Activated T-cell treated with anti-CD3 and anti-CD28 coated beads, Interleukin-2, amount 50 U/mL, for 72 hours (primary cell): ENCODE measurements around the gene TMEM123. TPM values are rescaled to one million over a fixed set of nuclear protein-coding genes. Genes with fewer than 3 reads are reported as not detected.
A peak's percentile ranks its signal among the peaks of the same experiment; 100 is the strongest.

Experiments
- ATAC-seq, 2 donors: fragments of 150-1000 bp; cut with Tn5 transposase; replicated peaks in 1 of 2; 2 replicates each; pipeline ENCODE4 v1.10.0; 2021; ENCODE audit warnings: moderate library complexity in 2 of 2, mild to moderate bottlenecking in 1 of 2
- DNase-seq, 2 donors: peaks; one replicate each; pipeline ENCODE4 v3.0.0; 2021 to 2022; ENCODE audit warnings: mixed read lengths in 1 of 2
- H3K27ac Mint-ChIP-seq: one replicate; pipeline ENCODE4 v1.8.0; 2022; ENCODE audit warnings: mild to moderate bottlenecking, moderate library complexity, mixed read lengths
- H3K27me3 Mint-ChIP-seq: one replicate; pipeline ENCODE4 v1.8.0; 2022; ENCODE audit warnings: low read depth, mixed read lengths
- H3K36me3 Mint-ChIP-seq, 2 donors: one replicate each; pipeline ENCODE4 v1.8.0; 2022; ENCODE audit warnings: mixed read lengths in 2 of 2, mild to moderate bottlenecking in 1 of 2; ENCODE audit not compliant: insufficient read depth in 2 of 2
- H3K4me1 Mint-ChIP-seq: one replicate; pipeline ENCODE4 v1.8.0; 2022; ENCODE audit warnings: low read depth, mixed read lengths
- H3K4me3 Mint-ChIP-seq, 2 donors: one replicate each; pipeline ENCODE4 v1.8.0; 2022; ENCODE audit warnings: mild to moderate bottlenecking in 2 of 2, mixed read lengths in 2 of 2, moderate library complexity in 2 of 2
- H3K9me3 Mint-ChIP-seq, 2 donors: one replicate each; pipeline ENCODE4 v1.8.0; 2022; ENCODE audit warnings: mixed read lengths in 2 of 2
- total RNA-seq, 2 donors: library from RNA; stranded (reverse); gene quantifications; one replicate each; pipeline ENCODE4 v1.2.3, GENCODE V29; 2022

The TMEM123 gene, protein sequence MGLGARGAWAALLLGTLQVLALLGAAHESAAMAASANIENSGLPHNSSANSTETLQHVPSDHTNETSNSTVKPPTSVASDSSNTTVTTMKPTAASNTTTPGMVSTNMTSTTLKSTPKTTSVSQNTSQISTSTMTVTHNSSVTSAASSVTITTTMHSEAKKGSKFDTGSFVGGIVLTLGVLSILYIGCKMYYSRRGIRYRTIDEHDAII
- 100 to 1,000 TPM; 279 to 347 TPM for total RNA-seq

DNA sequence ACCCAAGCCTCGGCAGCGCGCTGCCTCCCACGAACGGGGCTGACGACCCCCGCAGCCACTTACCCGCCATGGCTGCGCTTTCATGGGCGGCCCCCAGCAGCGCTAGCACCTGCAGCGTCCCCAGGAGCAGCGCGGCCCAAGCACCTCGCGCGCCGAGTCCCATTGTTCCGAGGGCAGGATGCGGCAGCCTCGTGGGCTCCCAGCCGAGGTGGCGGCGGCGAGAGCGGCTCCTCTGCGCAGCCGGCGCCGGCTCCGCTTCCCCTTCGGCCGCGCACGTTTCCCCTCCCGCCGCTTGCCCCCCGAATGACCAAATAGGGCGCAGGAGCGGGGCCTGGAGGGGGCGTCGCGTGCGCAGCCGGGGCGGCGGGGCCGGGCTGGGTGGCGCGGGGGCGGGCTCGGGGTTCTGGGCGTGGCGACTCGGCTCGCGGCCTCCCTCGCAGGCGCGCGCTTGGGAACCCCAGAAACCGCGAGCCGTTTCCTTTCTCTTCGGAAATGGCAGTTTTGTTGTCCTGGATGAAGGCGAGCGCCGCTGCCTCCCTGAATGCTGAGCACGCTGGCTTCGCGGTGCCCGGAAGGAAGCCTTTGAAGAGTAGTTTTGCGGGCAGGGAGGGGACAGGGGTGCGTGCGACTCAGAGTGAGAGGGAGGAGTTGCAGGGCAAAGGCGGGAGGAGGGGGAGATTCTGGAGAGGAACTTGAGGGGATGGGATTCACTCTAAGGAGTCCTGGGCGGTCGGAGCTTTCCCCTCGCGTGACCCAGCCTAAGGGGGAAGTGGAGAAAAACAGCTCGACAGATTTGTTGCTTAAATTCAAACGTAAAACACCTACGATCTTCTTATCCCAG, at the start of gene TMEM123:
TSS of gene TMEM123 (minus strand) at position 305 of the 841 bp plus-strand sequence. CDS start at position 163, 142 bp downstream.
- H3K27ac Mint-ChIP-seq: peak within 1 kb of the TSS; percentile 92
- H3K27me3 Mint-ChIP-seq: no peaks in the 10 kb centered on the region
- peaks cover 10 to 18% of the 10 kb centered on the region in 2 donors for H3K36me3 Mint-ChIP-seq
- ATAC-seq (peak; percentile 69 to 70), DNase-seq (peak; percentile 90 to 93)
- H3K4me1 Mint-ChIP-seq: peaks cover 75% of the 10 kb centered on the region
- H3K9me3 Mint-ChIP-seq: no peaks in the 10 kb centered on the region
- H3K4me3 Mint-ChIP-seq: peak within 1 kb of the TSS; percentile 95 to 97

GRCh38 chr11:102500829-102501228, 48.3 kb upstream of the TMEM123 start:
- Mint-ChIP-seq H3K9me3 (no peaks in the 10 kb centered on the region), H3K27ac (no peak overlapping the region), H3K27me3 (peaks cover 13% of the 10 kb centered on the region), H3K4me1 (no peaks in the 10 kb centered on the region), H3K4me3 (no peak overlapping the region), H3K36me3 (no peaks in the 10 kb centered on the region)
- ATAC-seq (no peak), DNase-seq (no peak)

DNA sequence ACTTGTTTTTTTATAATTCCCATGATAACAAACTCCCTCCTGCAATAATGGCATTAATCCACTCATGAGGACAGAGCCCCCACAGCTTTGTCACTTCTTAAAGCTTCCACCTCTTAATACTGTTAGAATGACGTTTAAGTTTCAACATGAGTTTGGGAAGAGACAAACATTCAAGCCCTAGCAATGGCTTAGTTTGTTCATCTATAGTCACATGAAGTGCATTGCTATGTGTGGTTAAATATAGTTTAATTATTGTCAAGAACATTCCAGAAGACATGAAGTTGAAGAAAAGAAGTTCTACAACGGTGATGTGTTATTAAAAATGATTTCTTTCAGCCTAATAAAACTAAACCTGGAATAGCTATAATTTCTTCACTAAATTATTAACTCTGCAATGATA, 47.4 kb upstream of the TMEM123 start:
- Mint-ChIP-seq H3K36me3 (no peaks in the 10 kb centered on the region), H3K4me3 (no peak overlapping the region), H3K27ac (no peak overlapping the region), H3K4me1 (peaks cover 8% of the 10 kb centered on the region), H3K9me3 (no peaks in the 10 kb centered on the region), H3K27me3 (peaks cover 13% of the 10 kb centered on the region)
- DNase-seq (no peak), ATAC-seq (no peak)

- no peak for DNase-seq
- Mint-ChIP-seq H3K4me3 (no peak overlapping the region), H3K9me3 (no peaks in the 10 kb centered on the region), H3K27ac (no peak overlapping the region), H3K4me1 (peaks cover 11% of the 10 kb centered on the region), H3K27me3 (peaks cover 13% of the 10 kb centered on the region), H3K36me3 (no peaks in the 10 kb centered on the region)
- no peak for ATAC-seq
Measured at GRCh38 chr11:102499151-102499550, 46.6 kb upstream of the TMEM123 start.

GRCh38 chr11:102497061-102497460, 44.5 kb upstream of the TMEM123 start:
- no peak for ATAC-seq
- Mint-ChIP-seq H3K4me1 (peaks cover 21% of the 10 kb centered on the region), H3K27me3 (peaks cover 6% of the 10 kb centered on the region), H3K27ac (no peak overlapping the region), H3K9me3 (no peaks in the 10 kb centered on the region), H3K36me3 (no peaks in the 10 kb centered on the region), H3K4me3 (no peak overlapping the region)
- DNase-seq: no peak

DNA sequence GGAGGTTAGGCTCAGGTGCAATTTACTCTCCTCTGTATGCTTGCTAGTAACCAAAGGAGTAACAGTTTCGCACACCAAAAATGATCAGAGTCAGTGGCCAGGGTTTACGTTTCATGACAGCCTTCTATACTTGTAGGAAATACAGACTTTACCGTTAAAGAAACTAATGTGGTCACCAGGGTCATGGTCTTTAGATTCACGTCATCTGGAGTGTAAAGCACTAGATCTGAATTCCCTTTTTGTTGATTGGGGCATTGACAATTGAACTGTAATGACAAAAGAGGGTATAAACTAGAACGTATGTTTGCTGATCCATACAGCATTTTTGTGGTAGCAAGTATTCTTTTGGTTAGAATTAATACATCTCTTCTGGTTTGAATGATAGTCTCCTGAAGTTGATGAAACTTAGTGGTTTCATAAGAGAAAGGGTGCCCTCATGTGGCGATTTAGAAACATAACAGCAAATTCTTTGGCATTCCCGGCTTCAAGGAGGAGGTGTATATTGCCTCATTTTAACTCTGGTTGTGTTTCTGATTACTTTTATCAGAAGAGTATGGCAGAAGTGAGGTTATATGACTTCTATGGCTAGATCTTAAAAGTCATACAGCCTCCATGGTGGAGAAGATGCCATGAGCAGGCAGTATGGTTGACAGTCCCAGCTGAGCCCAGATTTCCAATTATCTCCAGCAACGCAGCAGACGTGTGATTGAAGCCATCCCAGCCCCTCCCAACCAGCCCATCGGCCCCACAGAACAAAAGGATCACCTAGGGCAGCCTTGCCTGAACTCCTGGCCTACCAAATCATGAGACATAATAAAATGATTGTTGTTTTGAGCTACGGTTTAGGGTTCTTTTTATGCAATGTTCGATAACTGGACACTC, 42.8 kb upstream of the TMEM123 start:
- H3K27me3 Mint-ChIP-seq: peaks cover 6% of the 10 kb centered on the region
- ATAC-seq: peak; percentile 81 to 88
- H3K9me3 Mint-ChIP-seq: no peaks in the 10 kb centered on the region
- peak; percentile 31 to 55 for DNase-seq
- H3K36me3 Mint-ChIP-seq: no peaks in the 10 kb centered on the region
- peak overlapping the region in 1 of 2 donors; percentile 65 for H3K4me3 Mint-ChIP-seq
- H3K4me1 Mint-ChIP-seq: peaks cover 33% of the 10 kb centered on the region
- H3K27ac Mint-ChIP-seq: no peak overlapping the region

DNA sequence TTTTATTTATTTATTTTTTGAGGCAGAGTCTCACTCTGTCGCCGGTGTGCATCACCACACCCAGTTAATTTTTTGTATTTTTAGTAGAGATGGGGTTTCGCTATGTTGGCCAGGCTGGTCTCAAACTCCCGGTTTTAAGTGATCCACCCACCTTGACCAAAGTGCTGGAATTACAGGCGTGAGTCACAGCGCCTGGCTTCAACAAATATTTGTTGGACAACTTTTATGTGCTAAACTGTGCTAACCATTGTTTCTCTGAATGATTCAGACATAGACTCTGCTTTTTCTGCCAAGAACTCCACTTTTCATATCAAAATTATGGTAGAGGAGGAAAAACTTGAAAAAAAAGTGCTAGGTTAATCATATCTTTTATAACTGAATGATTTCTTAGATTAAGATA, 41.7 kb upstream of the TMEM123 start:
- no peaks in the 10 kb centered on the region for H3K36me3 Mint-ChIP-seq
- no peaks in the 10 kb centered on the region for H3K27me3 Mint-ChIP-seq
- DNase-seq: no peak
- H3K4me1 Mint-ChIP-seq: peaks cover 44% of the 10 kb centered on the region
- H3K9me3 Mint-ChIP-seq: no peaks in the 10 kb centered on the region
- no peak overlapping the region for H3K4me3 Mint-ChIP-seq
- no peak for ATAC-seq
- no peak overlapping the region for H3K27ac Mint-ChIP-seq

GRCh38 chr11:102493524-102493923, 41.0 kb upstream of the TMEM123 start:
- H3K27ac Mint-ChIP-seq: no peak overlapping the region
- no peaks in the 10 kb centered on the region for H3K9me3 Mint-ChIP-seq
- H3K4me1 Mint-ChIP-seq: peaks cover 51% of the 10 kb centered on the region
- no peaks in the 10 kb centered on the region for H3K27me3 Mint-ChIP-seq
- DNase-seq (no peak), ATAC-seq (no peak)
- no peaks in the 10 kb centered on the region for H3K36me3 Mint-ChIP-seq
- H3K4me3 Mint-ChIP-seq: no peak overlapping the region

DNA sequence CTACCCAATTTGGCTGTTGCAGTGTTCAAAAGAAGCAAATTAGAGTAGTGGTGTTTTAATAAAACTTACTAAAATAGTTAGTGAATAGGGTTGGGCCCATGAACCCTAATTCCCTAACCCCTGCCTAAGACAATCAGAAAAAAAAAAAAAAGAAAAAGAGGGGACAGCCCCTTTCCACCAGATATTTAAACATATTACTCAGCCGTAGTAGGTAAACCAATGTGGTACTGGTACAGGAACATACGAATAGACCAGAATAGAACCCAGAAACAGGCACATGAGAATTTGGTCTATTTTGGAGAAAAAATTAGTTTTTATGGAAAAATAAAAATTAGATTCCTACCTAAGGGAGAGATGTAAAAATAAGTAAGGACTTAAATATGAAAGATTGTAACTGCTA, 39.4 kb upstream of the TMEM123 start:
- no peak overlapping the region for H3K4me3 Mint-ChIP-seq
- H3K27ac Mint-ChIP-seq: no peak overlapping the region
- no peaks in the 10 kb centered on the region for H3K9me3 Mint-ChIP-seq
- DNase-seq (no peak), ATAC-seq (peak in 1 of 2 donors; percentile 51)
- no peaks in the 10 kb centered on the region for H3K27me3 Mint-ChIP-seq
- no peaks in the 10 kb centered on the region for H3K36me3 Mint-ChIP-seq
- H3K4me1 Mint-ChIP-seq: peaks cover 62% of the 10 kb centered on the region

GRCh38 chr11:102489186-102490145, 36.9 kb upstream of the TMEM123 start:
- ATAC-seq (peak; percentile 43 to 58), DNase-seq (no peak)
- no peaks in the 10 kb centered on the region for H3K27me3 Mint-ChIP-seq
- no peaks in the 10 kb centered on the region for H3K9me3 Mint-ChIP-seq
- H3K4me1 Mint-ChIP-seq: peaks cover 51% of the 10 kb centered on the region
- no peaks in the 10 kb centered on the region for H3K36me3 Mint-ChIP-seq
- H3K27ac Mint-ChIP-seq: peak overlapping the region; percentile 75
- peak overlapping the region; percentile 25 to 27 for H3K4me3 Mint-ChIP-seq

GRCh38 chr11:102488208-102488607, 35.6 kb upstream of the TMEM123 start:
- Mint-ChIP-seq H3K27me3 (no peaks in the 10 kb centered on the region), H3K4me1 (peaks cover 51% of the 10 kb centered on the region), H3K4me3 (peak overlapping the region; percentile 36 to 37), H3K36me3 (no peaks in the 10 kb centered on the region), H3K27ac (no peak overlapping the region), H3K9me3 (no peaks in the 10 kb centered on the region)
- DNase-seq (no peak), ATAC-seq (peak; percentile 63 to 66)

GRCh38 chr11:102487214-102487613, 34.6 kb upstream of the TMEM123 start:
- Mint-ChIP-seq H3K9me3 (no peaks in the 10 kb centered on the region), H3K4me3 (no peak overlapping the region), H3K4me1 (peaks cover 43% of the 10 kb centered on the region), H3K27me3 (no peaks in the 10 kb centered on the region), H3K27ac (no peak overlapping the region), H3K36me3 (no peaks in the 10 kb centered on the region)
- ATAC-seq (no peak), DNase-seq (no peak)
